ENCODE data around the gene TANGO2.

DNA sequence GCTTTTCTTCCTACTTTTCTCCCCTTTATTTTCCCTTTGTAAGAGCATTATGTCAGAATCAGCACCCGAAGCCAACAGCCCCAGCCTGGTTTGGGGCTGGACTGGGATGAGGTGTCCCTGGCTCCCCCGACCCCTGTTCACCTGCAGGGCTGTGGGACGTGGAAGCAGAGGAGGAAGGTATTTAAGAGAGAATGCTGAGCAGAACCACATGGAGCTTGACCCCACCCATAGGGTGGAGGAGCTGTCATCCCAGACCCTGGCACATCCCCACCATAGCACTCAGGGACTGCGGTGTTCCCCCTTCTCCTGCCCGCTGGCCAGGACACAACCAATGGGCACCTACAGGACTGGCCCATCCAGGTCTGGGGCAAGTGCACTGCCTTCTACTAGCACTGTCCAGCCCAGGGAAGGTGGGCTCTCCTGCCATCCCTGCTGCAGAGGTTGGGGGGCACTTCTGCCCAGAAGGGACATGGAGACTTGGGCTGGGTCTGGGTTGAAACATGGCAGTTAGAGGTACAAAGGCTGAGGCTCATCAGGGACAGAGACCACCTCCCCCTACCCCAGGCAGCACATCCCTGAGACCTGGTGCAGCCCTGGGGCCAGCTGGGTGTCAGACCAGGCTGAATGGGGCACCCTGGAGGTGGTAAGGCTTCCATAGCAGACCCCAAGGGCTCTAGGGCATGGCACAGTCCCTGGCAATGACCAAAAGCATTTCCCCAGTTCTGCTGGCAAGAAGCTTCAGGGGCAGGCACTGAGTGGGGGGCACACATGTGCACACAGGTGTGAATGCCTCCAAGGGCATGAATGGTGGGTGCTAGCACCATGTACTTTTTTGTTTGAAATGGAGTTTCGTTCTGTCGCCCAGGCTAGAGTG is 19.7 kb downstream of the TANGO2 start:
- TF ChIP-seq, protein P1, sequence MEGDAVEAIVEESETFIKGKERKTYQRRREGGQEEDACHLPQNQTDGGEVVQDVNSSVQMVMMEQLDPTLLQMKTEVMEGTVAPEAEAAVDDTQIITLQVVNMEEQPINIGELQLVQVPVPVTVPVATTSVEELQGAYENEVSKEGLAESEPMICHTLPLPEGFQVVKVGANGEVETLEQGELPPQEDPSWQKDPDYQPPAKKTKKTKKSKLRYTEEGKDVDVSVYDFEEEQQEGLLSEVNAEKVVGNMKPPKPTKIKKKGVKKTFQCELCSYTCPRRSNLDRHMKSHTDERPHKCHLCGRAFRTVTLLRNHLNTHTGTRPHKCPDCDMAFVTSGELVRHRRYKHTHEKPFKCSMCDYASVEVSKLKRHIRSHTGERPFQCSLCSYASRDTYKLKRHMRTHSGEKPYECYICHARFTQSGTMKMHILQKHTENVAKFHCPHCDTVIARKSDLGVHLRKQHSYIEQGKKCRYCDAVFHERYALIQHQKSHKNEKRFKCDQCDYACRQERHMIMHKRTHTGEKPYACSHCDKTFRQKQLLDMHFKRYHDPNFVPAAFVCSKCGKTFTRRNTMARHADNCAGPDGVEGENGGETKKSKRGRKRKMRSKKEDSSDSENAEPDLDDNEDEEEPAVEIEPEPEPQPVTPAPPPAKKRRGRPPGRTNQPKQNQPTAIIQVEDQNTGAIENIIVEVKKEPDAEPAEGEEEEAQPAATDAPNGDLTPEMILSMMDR (IDR thresholded peaks at IDR 0.05), result no peak
- TF ChIP-seq YY1 (IDR thresholded peaks at IDR 0.05; ENCODE audit: low read depth) (no peak), CHD2 (IDR thresholded peaks at IDR 0.05; ENCODE audit: low read length, partially characterized antibody) (no peak), FOXJ3 (CRISPR knock-in tag; IDR thresholded peaks at IDR 0.05) (no peak), RAD21 (IDR thresholded peaks at IDR 0.05; ENCODE audit: low read length) (no peak), POLR2AphosphoS5 (IDR thresholded peaks at IDR 0.05; ENCODE audit: low read depth, low read length) (no peak), EZH2phosphoT487 (IDR thresholded peaks at IDR 0.05; ENCODE audit: borderline replicate concordance, low read depth) (no peak), RCOR1 (IDR thresholded peaks at IDR 0.05; ENCODE audit: low read length) (no peak), FOSL2 (IDR thresholded peaks at IDR 0.05; ENCODE audit: borderline replicate concordance, low read depth) (no peak), EP300 (IDR thresholded peaks at IDR 0.05; ENCODE audit: borderline replicate concordance in 1 of 2, low read depth in 1 of 2, low read length in 1 of 2) (no peak)
- TF ChIP-seq, protein P2, sequence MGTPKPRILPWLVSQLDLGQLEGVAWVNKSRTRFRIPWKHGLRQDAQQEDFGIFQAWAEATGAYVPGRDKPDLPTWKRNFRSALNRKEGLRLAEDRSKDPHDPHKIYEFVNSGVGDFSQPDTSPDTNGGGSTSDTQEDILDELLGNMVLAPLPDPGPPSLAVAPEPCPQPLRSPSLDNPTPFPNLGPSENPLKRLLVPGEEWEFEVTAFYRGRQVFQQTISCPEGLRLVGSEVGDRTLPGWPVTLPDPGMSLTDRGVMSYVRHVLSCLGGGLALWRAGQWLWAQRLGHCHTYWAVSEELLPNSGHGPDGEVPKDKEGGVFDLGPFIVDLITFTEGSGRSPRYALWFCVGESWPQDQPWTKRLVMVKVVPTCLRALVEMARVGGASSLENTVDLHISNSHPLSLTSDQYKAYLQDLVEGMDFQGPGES (IDR thresholded peaks at IDR 0.05; ENCODE audit: low read depth, low read length), result no peak
- TF ChIP-seq, protein P3, sequence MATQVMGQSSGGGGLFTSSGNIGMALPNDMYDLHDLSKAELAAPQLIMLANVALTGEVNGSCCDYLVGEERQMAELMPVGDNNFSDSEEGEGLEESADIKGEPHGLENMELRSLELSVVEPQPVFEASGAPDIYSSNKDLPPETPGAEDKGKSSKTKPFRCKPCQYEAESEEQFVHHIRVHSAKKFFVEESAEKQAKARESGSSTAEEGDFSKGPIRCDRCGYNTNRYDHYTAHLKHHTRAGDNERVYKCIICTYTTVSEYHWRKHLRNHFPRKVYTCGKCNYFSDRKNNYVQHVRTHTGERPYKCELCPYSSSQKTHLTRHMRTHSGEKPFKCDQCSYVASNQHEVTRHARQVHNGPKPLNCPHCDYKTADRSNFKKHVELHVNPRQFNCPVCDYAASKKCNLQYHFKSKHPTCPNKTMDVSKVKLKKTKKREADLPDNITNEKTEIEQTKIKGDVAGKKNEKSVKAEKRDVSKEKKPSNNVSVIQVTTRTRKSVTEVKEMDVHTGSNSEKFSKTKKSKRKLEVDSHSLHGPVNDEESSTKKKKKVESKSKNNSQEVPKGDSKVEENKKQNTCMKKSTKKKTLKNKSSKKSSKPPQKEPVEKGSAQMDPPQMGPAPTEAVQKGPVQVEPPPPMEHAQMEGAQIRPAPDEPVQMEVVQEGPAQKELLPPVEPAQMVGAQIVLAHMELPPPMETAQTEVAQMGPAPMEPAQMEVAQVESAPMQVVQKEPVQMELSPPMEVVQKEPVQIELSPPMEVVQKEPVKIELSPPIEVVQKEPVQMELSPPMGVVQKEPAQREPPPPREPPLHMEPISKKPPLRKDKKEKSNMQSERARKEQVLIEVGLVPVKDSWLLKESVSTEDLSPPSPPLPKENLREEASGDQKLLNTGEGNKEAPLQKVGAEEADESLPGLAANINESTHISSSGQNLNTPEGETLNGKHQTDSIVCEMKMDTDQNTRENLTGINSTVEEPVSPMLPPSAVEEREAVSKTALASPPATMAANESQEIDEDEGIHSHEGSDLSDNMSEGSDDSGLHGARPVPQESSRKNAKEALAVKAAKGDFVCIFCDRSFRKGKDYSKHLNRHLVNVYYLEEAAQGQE (IDR thresholded peaks at IDR 0.05; ENCODE audit: low read depth, low read length), result no peak
